Measurements from ENCODE around the gene ABCA8.

Gene ABCA8

DNA sequence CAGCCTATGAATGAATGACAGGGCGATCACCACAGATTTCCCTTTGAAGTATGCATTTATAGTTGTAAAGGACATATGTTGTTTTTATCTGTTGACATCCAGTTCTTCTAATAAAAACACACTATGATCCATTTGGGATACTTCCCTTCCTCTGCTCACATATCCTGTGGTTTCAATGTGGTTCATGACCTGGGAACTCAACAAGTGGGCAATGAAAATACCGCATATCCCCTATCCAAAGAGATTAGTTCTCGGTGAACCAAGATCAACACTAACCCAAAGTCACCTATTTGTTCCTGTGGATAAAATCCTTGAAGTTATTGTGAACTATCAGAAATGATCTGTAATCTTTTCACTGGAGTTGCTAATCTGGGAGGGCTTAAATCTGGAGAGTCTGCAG is 16.0 kb downstream of the ABCA8 start:
- TF ChIP-seq, protein P1, sequence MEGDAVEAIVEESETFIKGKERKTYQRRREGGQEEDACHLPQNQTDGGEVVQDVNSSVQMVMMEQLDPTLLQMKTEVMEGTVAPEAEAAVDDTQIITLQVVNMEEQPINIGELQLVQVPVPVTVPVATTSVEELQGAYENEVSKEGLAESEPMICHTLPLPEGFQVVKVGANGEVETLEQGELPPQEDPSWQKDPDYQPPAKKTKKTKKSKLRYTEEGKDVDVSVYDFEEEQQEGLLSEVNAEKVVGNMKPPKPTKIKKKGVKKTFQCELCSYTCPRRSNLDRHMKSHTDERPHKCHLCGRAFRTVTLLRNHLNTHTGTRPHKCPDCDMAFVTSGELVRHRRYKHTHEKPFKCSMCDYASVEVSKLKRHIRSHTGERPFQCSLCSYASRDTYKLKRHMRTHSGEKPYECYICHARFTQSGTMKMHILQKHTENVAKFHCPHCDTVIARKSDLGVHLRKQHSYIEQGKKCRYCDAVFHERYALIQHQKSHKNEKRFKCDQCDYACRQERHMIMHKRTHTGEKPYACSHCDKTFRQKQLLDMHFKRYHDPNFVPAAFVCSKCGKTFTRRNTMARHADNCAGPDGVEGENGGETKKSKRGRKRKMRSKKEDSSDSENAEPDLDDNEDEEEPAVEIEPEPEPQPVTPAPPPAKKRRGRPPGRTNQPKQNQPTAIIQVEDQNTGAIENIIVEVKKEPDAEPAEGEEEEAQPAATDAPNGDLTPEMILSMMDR (IDR thresholded peaks at IDR 0.05; ENCODE audit: low read length, missing control alignments): no peak
- H3K4me3 ChIP-seq (replicated peaks; ENCODE audit: low read depth, low read length): no peak overlapping the region
- no peak for DNase-seq (ENCODE audit: low read depth)

DNA sequence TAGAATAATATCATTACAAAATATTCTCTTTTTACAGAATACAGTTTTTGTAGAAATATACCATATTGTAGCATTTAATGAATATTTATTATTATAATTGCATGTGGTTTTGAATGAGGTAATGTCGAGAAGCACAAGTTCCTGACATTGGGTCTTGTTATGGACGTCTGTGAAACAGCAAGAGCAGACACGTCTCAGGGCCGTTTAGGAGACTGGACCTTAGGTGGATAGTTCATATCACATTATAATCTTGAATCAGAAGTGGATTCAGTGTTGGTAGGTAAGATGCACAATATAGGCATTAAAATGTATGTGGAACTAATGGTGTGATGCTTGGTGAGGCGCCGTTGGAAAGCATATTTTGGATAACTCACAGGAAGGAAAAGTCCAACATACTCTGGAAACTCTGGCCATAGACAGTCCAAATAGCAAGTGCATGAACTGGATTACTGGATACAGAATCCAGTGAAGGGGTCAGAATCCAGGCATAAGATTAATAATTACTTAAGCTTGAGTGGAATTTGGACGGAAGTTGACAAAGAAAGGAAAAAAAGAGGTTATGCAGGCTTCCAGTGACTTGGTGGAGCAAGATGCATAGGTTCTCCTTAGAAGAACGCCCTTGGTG is 17.2 kb downstream of the ABCA8 start:
- DNase-seq (ENCODE audit: low read depth): no peak
- TF ChIP-seq, protein P1 (IDR thresholded peaks at IDR 0.05; ENCODE audit: low read length, missing control alignments): no peak
- H3K4me3 ChIP-seq (replicated peaks; ENCODE audit: low read depth, low read length): no peak overlapping the region

- H3K4me3 ChIP-seq (replicated peaks; ENCODE audit: low read depth, low read length): no peak overlapping the region
- TF ChIP-seq, protein P1 (IDR thresholded peaks at IDR 0.05; ENCODE audit: low read length, missing control alignments): no peak
- no peak for DNase-seq (ENCODE audit: low read depth)
Observed at GRCh38 chr17:68927516-68927915, 27.7 kb downstream of the ABCA8 start.

DNA sequence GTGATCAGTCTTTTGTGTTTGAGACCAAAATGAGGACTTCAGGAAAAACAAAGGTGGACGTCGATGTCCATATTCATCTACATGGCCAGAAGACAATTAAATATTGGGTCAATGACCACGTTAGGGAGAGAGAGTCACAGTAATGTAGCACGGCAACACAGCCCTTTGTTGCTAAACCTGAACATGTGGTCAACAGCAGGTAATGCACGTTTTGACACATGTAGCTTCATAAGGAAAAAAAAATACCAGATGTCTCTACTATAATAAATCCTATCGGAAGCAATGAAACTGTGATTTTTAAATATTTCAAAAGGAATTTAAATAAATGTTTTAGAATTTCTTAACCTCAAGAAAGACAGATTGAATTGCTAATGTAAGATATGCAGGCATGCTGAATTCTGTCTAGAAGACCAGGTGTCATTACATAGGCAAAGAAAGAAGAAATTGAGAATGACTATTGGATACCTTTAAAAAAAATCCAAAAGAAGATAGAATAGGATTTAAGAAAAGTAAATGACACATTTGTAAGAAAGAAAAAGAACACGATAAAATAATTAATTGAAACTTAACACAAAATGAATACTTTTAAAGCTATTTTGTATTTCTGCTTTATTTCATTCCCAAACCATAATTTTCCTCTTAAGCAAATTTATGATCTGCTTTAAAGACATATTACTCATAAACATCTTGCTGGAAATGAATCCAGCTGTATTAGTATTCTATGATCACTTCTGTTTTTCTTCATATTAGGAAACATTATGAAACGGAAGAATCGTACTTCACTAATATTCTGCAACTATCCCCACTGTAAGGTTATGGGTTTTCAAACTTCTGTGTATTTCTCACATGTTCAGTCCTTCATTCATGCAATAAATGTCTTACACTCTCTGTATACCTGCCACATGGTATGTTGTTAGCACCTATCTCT is 30.1 kb downstream of the ABCA8 start:
- TF ChIP-seq, protein P1 (IDR thresholded peaks at IDR 0.05; ENCODE audit: low read length, missing control alignments): no peak
- no peak overlapping the region for H3K4me3 ChIP-seq (replicated peaks; ENCODE audit: low read depth, low read length)
- no peak for DNase-seq (ENCODE audit: low read depth)

DNA sequence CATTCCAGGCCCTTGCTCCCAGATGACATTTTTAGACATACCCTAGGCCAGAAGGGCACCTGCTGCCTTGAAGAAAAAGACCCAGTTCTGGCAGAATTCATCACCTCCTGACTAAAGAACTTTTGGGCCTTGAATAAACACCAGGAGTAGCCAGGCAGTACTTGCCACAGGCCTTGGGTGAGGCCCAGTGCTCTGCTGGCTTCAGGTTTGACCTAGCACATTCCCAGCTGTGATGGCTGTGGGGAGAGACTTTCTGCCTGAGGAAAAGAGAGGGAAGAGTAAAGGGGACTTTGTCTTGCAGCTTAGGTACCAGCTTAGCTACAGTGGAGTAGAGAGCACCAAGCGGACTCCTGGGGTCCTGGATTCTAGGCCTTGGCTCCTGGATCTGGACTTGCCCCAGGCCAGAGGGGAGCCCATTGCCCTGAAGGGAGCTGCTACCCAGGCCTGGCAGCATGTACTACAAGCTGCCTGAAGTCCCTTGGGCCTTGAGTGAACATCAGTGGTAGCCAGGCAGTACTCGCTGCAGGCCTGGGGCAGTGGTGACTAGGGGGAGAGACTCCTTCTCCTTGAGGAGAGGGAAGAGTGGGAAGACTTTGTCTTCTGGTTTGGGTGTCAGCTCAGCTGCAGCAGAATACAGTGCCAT is 44.3 kb downstream of the ABCA8 start:
- TF ChIP-seq, protein P1 (IDR thresholded peaks at IDR 0.05; ENCODE audit: low read length, missing control alignments): no peak
- no peak overlapping the region for H3K4me3 ChIP-seq (replicated peaks; ENCODE audit: low read depth, low read length)
- DNase-seq (ENCODE audit: low read depth): no peak

DNA sequence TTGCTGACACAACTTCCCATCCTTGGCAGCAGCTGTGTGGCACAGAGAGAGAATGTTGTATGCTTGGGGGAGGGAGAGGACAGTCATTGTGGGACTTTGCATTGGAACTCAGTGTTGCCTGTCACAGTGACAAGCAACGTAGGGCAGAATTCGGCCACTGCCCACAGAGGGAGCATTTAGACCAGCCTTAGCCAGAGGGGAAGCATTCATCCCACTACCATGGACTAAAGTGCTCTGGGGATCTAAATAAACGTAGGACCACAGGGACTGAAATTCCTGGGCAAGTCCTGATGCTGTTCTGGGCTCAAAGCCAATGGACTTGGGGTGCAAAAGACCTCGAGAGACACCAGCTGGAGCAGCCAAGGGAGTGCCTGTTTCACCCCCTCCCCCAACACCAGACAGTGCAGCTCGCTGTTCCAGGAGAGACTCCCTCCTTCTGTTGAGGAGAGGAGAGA is 44.9 kb downstream of the ABCA8 start:
- TF ChIP-seq, protein P1 (IDR thresholded peaks at IDR 0.05; ENCODE audit: low read length, missing control alignments): no peak
- DNase-seq (ENCODE audit: low read depth): peak; percentile 40
- no peak overlapping the region for H3K4me3 ChIP-seq (replicated peaks; ENCODE audit: low read depth, low read length)

Measured in fibroblast of pulmonary artery (primary cell).